ENCODE measurements around the gene YPEL4.

The YPEL4 gene

DNA sequence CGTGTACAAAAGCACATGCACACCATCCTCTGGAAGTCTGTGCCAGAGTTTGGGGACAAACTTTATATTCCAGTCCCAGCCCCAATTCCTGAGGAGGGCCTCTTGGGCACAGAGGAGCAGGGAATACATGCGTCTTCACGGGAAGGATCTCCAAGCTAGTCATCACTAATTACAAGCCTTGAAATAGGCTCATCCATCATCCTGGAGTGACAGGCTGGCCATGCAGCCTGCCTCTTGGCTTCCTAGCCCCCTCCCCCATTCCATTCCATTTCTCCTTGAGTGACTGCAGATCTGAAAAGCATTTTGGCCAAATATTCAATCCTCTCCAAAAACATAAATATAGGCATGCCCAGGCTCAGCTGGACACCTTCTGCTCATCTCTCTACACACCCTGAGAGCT, 27.4 kb downstream of the YPEL4 start:
- no peak for DNase-seq (ENCODE audit: low read depth)
- no peak for TF ChIP-seq MYC (IDR thresholded peaks at IDR 0.05; ENCODE audit: low read depth, low read length)
- TF ChIP-seq MAX (IDR thresholded peaks at IDR 0.05; ENCODE audit: low read depth, low read length): no peak
- TF ChIP-seq POLR2A (IDR thresholded peaks at IDR 0.05; ENCODE audit: extremely low read depth, insufficient read length): no peak
- TF ChIP-seq CTCF (IDR thresholded peaks at IDR 0.05; ENCODE audit: low read depth, low read length): no peak

GRCh38 chr11:57620467-57620866, 29.2 kb downstream of the YPEL4 start:
- TF ChIP-seq MAX (IDR thresholded peaks at IDR 0.05; ENCODE audit: low read depth, low read length) (no peak), CTCF (IDR thresholded peaks at IDR 0.05; ENCODE audit: low read depth, low read length) (no peak)
- no peak overlapping the region for H3K4me3 ChIP-seq (ENCODE audit: low read depth, low read length)
- DNase-seq (ENCODE audit: low read depth): no peak

More for the DNA sequence above, 27.4 kb downstream of the YPEL4 start:
- H3K4me3 ChIP-seq (ENCODE audit: low read depth, low read length): no peak overlapping the region

GRCh38 chr11:57619331-57619730, 30.4 kb downstream of the YPEL4 start:
- no peak for DNase-seq (ENCODE audit: low read depth)
- TF ChIP-seq CTCF (IDR thresholded peaks at IDR 0.05; ENCODE audit: low read depth, low read length) (peak; percentile 45), MAX (IDR thresholded peaks at IDR 0.05; ENCODE audit: low read depth, low read length) (no peak)
- H3K4me3 ChIP-seq (ENCODE audit: low read depth, low read length): no peak overlapping the region

GRCh38 chr11:57618438-57618837, 31.3 kb downstream of the YPEL4 start:
- no peak for DNase-seq (ENCODE audit: low read depth)
- TF ChIP-seq POLR2A (IDR thresholded peaks at IDR 0.05; ENCODE audit: extremely low read depth, insufficient read length): no peak
- no peak for TF ChIP-seq CTCF (IDR thresholded peaks at IDR 0.05; ENCODE audit: low read depth, low read length)
- TF ChIP-seq MYC (IDR thresholded peaks at IDR 0.05; ENCODE audit: low read depth, low read length): no peak
- TF ChIP-seq MAX (IDR thresholded peaks at IDR 0.05; ENCODE audit: low read depth, low read length): no peak
- H3K4me3 ChIP-seq (ENCODE audit: low read depth, low read length): no peak overlapping the region

DNA sequence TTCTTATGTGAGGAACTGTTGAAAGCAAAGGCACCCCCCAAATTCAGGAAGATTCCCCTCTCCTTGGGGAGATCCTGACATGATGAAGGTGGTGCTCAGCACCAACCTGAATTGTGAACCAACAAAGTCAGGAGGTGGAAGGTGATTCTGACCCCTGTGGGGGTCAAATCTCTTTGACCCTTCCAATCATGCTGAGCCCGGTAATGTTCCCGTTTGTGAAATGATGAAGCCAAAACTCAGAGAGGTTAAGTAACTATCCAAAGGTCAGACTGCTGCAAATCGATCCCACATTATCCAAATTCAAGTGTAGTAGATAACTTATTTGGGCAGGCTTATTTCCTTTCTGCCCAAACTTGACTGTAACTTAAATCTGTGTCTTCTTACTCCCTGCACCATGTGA, 33.1 kb downstream of the YPEL4 start:
- TF ChIP-seq POLR2A (IDR thresholded peaks at IDR 0.05; ENCODE audit: extremely low read depth, insufficient read length): no peak
- DNase-seq (ENCODE audit: low read depth): no peak
- H3K4me3 ChIP-seq (ENCODE audit: low read depth, low read length): no peak overlapping the region

- no peak for TF ChIP-seq MYC (IDR thresholded peaks at IDR 0.05; ENCODE audit: low read depth, low read length)
- no peak for TF ChIP-seq CTCF (IDR thresholded peaks at IDR 0.05; ENCODE audit: low read depth, low read length)
- DNase-seq (ENCODE audit: low read depth): no peak
- no peak overlapping the region for H3K4me3 ChIP-seq (ENCODE audit: low read depth, low read length)
Observed at GRCh38 chr11:57615308-57615707, 34.4 kb downstream of the YPEL4 start.

Measured in NB4 (cell line).